GM19468 (cell line): ENCODE results near the gene OR1L8.

Experiments used
- ATAC-seq: cut with Tn5 transposase; IDR thresholded peaks from one replicate; pipeline ENCODE4 v1.9.1; 2021; ENCODE audit warnings: mild to moderate bottlenecking, moderate library complexity, moderate number of reproducible peaks; ENCODE audit not compliant: unreplicated experiment; ENCODE audit errors: extremely low read depth

Gene OR1L8

GRCh38 chr9:122518841-122519240 lies 64.3 kb downstream of the OR1L8 start, which contains the start of gene OR1J4:
Gene OR1J4, plus strand, starts transcription at chr9:122519141. Its CDS starts 0 bp downstream, at chr9:122519141.
- no peak for ATAC-seq

GRCh38 chr9:122518226-122518625 lies 65.0 kb downstream of the OR1L8 start:
- no peak for ATAC-seq
